ENCODE data around the gene KRTAP5-4.
"Not testable (repeated sequence)": the region's sequence is repeated elsewhere in the genome, so short reads cannot be mapped to it uniquely, and the experiment has no call there.

Gene KRTAP5-4

GRCh38 chr11:1622086-1622485 lies at the start of gene KRTAP5-4:
Gene KRTAP5-4 (minus strand): TSS chr11:1622138. CDS start chr11:1622093, 45 bp downstream.
- DNase-seq = no peak

- DNase-seq = no peak
Measured at GRCh38 chr11:1671658-1672057, 49.7 kb upstream of the KRTAP5-4 start.

GRCh38 chr11:1670905-1671371 lies 49.0 kb upstream of the KRTAP5-4 start:
- no peak for DNase-seq

- not testable (repeated sequence) for DNase-seq
Measured at GRCh38 chr11:1670457-1670856, 48.5 kb upstream of the KRTAP5-4 start.

GRCh38 chr11:1669546-1670218 lies 47.7 kb upstream of the KRTAP5-4 start:
- DNase-seq = no peak

- DNase-seq = no peak
Measured at GRCh38 chr11:1668911-1669473, 47.1 kb upstream of the KRTAP5-4 start.

- DNase-seq = no peak
Measured at GRCh38 chr11:1667906-1668305, 46.0 kb upstream of the KRTAP5-4 start.

GRCh38 chr11:1667121-1667850 lies 45.3 kb upstream of the KRTAP5-4 start:
- no peak for DNase-seq

GRCh38 chr11:1665313-1665712 lies 43.4 kb upstream of the KRTAP5-4 start:
- DNase-seq = no peak

- not testable (repeated sequence) for DNase-seq
Measured at GRCh38 chr11:1662699-1663283, 40.9 kb upstream of the KRTAP5-4 start.

- DNase-seq = not testable (repeated sequence)
Measured at GRCh38 chr11:1661454-1662269, 39.7 kb upstream of the KRTAP5-4 start.

GRCh38 chr11:1660111-1660867 lies 38.4 kb upstream of the KRTAP5-4 start:
- DNase-seq = no peak

GRCh38 chr11:1659506-1659905 lies 37.6 kb upstream of the KRTAP5-4 start:
- no peak for DNase-seq

GRCh38 chr11:1656670-1657069 lies 34.7 kb upstream of the KRTAP5-4 start:
- no peak for DNase-seq

- no peak for DNase-seq
Measured at GRCh38 chr11:1656061-1656441, 34.1 kb upstream of the KRTAP5-4 start.

- no peak for DNase-seq
Measured at GRCh38 chr11:1655168-1656060, 33.5 kb upstream of the KRTAP5-4 start.

GRCh38 chr11:1654388-1655167 lies 32.6 kb upstream of the KRTAP5-4 start:
- DNase-seq = no peak

GRCh38 chr11:1653541-1654387 lies 31.8 kb upstream of the KRTAP5-4 start:
- no peak for DNase-seq

Measured in activated T-cell treated with anti-CD3 and anti-CD28 coated beads, Interleukin-2, amount 50 U/mL, for 1 hour (primary cell).